Endothelial cell of umbilical vein (primary cell): Measurements from ENCODE around the gene TIAM1. TPM values are rescaled to one million over a fixed set of nuclear protein-coding genes. Genes with fewer than 3 reads are reported as not detected.

Experiments
- BruUV-seq: library from RNA; stranded (reverse); fragments of 400-500 nt; replicated peaks from 2 replicates; lab custom pipeline; 2021; lab: Mats Ljungman, UMichigan
- CTCF ChIA-PET: fragments of 300-600, 350-600 bp; sonication (Branson Sonifier 250); formaldehyde crosslinking; loops from one replicate; lab custom pipeline; 2021; ENCODE audit warnings: antibody characterized with exemption, inconsistent platforms; lab: Charles Lee
- POLR2A ChIA-PET: fragments of 300-600, 350-600 bp; sonication (Branson Sonifier 250); formaldehyde crosslinking; loops from one replicate; lab custom pipeline; 2021; ENCODE audit warnings: antibody characterized with exemption, inconsistent platforms; lab: Charles Lee
- DNase-seq: peaks from one replicate; pipeline ENCODE4 v3.0.0-alpha.2; 2011; ENCODE audit warnings: low read depth, low spot score
- FAIRE-seq: peaks from 2 replicates; lab custom pipeline; 2011; peaks lifted over from hg19 to GRCh38; lab: Jason Lieb, UNC
- H2AFZ ChIP-seq: 2 replicates; pipeline ENCODE4 v1.6.0; 2012; ENCODE audit warnings: low read depth, low read length, control low read depth, inconsistent platforms
- H3K27ac ChIP-seq: 2 replicates; pipeline ENCODE4 v1.5.1; 2011; ENCODE audit warnings: low read depth, mild to moderate bottlenecking, control low read depth, low read length, moderate library complexity; ENCODE audit not compliant: insufficient read depth
- H3K27me3 ChIP-seq, 2 experiments: 2 replicates each; pipeline versions ENCODE4 v1.6.0 to v1.6.1; 2011; ENCODE audit warnings: low read length in 2 of 2, mixed read lengths in 1 of 2; ENCODE audit not compliant: control insufficient read depth in 2 of 2, insufficient read depth in 2 of 2
- H3K36me3 ChIP-seq, 2 experiments: 2 replicates in 1 of 2; 3 replicates in 1 of 2; pipeline ENCODE4 v1.5.1; 2011; ENCODE audit warnings: low read length in 2 of 2, mild to moderate bottlenecking in 1 of 2, moderate library complexity in 1 of 2; ENCODE audit not compliant: control insufficient read depth in 2 of 2, insufficient read depth in 2 of 2; ENCODE audit errors: extremely low read depth in 1 of 2
- H3K4me1 ChIP-seq: 3 replicates; pipeline ENCODE4 v1.5.1; 2011; ENCODE audit warnings: mild to moderate bottlenecking, low read length; ENCODE audit not compliant: control insufficient read depth, insufficient read depth; ENCODE audit errors: extremely low read depth
- H3K4me2 ChIP-seq: 2 replicates; pipeline ENCODE4 v1.6.1; 2011; ENCODE audit warnings: low read length, control low read depth, mixed read lengths; ENCODE audit not compliant: insufficient read depth
- H3K4me3 ChIP-seq, 3 experiments: fragments of 200-600 bp in 1 of 3; sonication (generic), shearing (Covaris generic) in 1 of 3; replicated peaks in 1 of 3; 2 replicates each; pipeline ENCODE4 v1.5.1; 2011 to 2016; ENCODE audit warnings: control low read depth in 3 of 3, low read length in 3 of 3, mild to moderate bottlenecking in 2 of 3, inconsistent platforms in 1 of 3, low read depth in 1 of 3, moderate library complexity in 1 of 3; ENCODE audit not compliant: insufficient read depth in 1 of 3
- H3K79me2 ChIP-seq: 2 replicates; pipeline ENCODE4 v1.6.0; 2012; ENCODE audit warnings: low read length, inconsistent platforms; ENCODE audit not compliant: control insufficient read depth, insufficient read depth
- H3K9ac ChIP-seq: replicated peaks from 2 replicates; pipeline ENCODE3; 2011; ENCODE audit warnings: low read length, control low read depth; ENCODE audit not compliant: insufficient read depth; ENCODE audit errors: extremely low read depth
- H3K9me1 ChIP-seq: replicated peaks from 3 replicates; pipeline ENCODE4 v1.6.0; 2011; ENCODE audit warnings: mild to moderate bottlenecking, low read length; ENCODE audit not compliant: control insufficient read depth, insufficient read depth; ENCODE audit errors: extremely low read depth
- H3K9me3 ChIP-seq: replicated peaks from 2 replicates; pipeline ENCODE4 v1.5.1; 2012; ENCODE audit warnings: low read length, inconsistent platforms; ENCODE audit not compliant: control insufficient read depth, insufficient read depth
- H4K20me1 ChIP-seq: replicated peaks from 2 replicates; pipeline ENCODE3; 2011; ENCODE audit warnings: mild to moderate bottlenecking, low read length; ENCODE audit not compliant: control insufficient read depth, insufficient read depth; ENCODE audit errors: extremely low read depth
- CTCF ChIP-seq, 2 donors: IDR thresholded peaks; 1 replicate in 1 of 2; 2 replicates in 1 of 2; pipeline ENCODE4 v1.5.1; 2011; ENCODE audit warnings: low read length in 2 of 2, mild to moderate bottlenecking in 2 of 2, moderate library complexity in 2 of 2, control low read depth in 1 of 2, inconsistent platforms in 1 of 2, low read depth in 1 of 2; ENCODE audit not compliant: insufficient read depth in 1 of 2; ENCODE audit errors: extremely low read depth in 1 of 2
- EZH2 ChIP-seq: IDR thresholded peaks from 2 replicates; pipeline ENCODE4 v1.6.1; 2012; ENCODE audit warnings: borderline replicate concordance, low read depth, mild to moderate bottlenecking, moderate library complexity, low read length, inconsistent platforms; ENCODE audit not compliant: severe bottlenecking
- FOS ChIP-seq: IDR thresholded peaks from 2 replicates; pipeline ENCODE4 v1.6.1; 2011; ENCODE audit warnings: mild to moderate bottlenecking, low read length, moderate library complexity, borderline replicate concordance; ENCODE audit not compliant: insufficient read depth
- GATA2 ChIP-seq: IDR thresholded peaks from 2 replicates; pipeline ENCODE4 v1.7.0; 2011; ENCODE audit warnings: low read depth, mild to moderate bottlenecking, moderate library complexity, mixed read lengths, low read length; ENCODE audit not compliant: insufficient read length, insufficient read depth
- JUN ChIP-seq: IDR thresholded peaks from 2 replicates; pipeline ENCODE4 v1.6.1; 2011; ENCODE audit warnings: borderline replicate concordance, low read depth; ENCODE audit not compliant: insufficient read length, insufficient read depth
- MAX ChIP-seq: IDR thresholded peaks from 2 replicates; pipeline ENCODE4 v1.6.1; 2011; ENCODE audit not compliant: insufficient read depth, insufficient read length
- MYC ChIP-seq: IDR thresholded peaks from one replicate; pipeline ENCODE4 v1.6.1; 2011; ENCODE audit warnings: mild to moderate bottlenecking, low read depth, low read length
- POLR2A ChIP-seq: IDR thresholded peaks from 2 replicates; pipeline ENCODE4 v1.6.1; 2012; ENCODE audit warnings: low read depth, mild to moderate bottlenecking, control low read depth, low read length
- POLR2AphosphoS5 ChIP-seq: IDR thresholded peaks from 2 replicates; pipeline ENCODE4 v1.6.1; 2012; ENCODE audit warnings: low read depth, mild to moderate bottlenecking, control low read depth, low read length, moderate library complexity; ENCODE audit not compliant: insufficient read depth
- dilution Hi-C: fragments of 300-500 bp; cut with MboI; formaldehyde crosslinking; loops from one replicate; pipeline ENCODE4 v1.15.0; 2019; ENCODE audit warnings: low sequenced_read_pairs; ENCODE audit not compliant: extremely low pct_ligation_motif_present
- intact Hi-C: fragments of 100-400 bp; cut with micrococcal nuclease; formaldehyde crosslinking; loops from one replicate; pipeline ENCODE4 v1.10.0; 2022
- polyA plus RNA-seq, 4 experiments: library from polyadenylated mRNA; depleted of rRNA in 3 of 4; stranded (reverse) in 3 of 4; unstranded in 1 of 4; fragments of >200 nt; gene quantifications; 2 replicates each; pipeline versions ENCODE4 v1.2.1 to v1.2.3, GENCODE V29; 2011 to 2012; ENCODE audit warnings: missing spikeins in 1 of 4
- total RNA-seq: library from RNA; stranded (reverse); gene quantifications from 2 replicates; pipeline ENCODE4 v1.2.3, GENCODE V29; 2021

The TIAM1 gene
- total and polyA plus RNA-seq, 2 donors (not counting 3 experiments of a cell fraction or from before 2014, with no cell fraction given), result 0.21 to 0.86 TPM

- H3K27ac ChIP-seq, result no peak overlapping the region
- H3K27me3 ChIP-seq, result no peaks in the 10 kb centered on the region
- dilution Hi-C loops (no loop called here), intact Hi-C loops (no loop called here)
- H3K4me2 ChIP-seq, result no peak overlapping the region
- FAIRE-seq (no peak), DNase-seq (no peak)
- TF ChIP-seq JUN (no peak), CTCF (IDR thresholded peaks at IDR 0.05; ENCODE audit: extremely low read depth in 1 of 2, insufficient read depth in 1 of 2, low read depth in 1 of 2, low read length in 2 of 2) (no peak), POLR2A (no peak), MAX (no peak), FOS (no peak), EZH2 (no peak), MYC (no peak), POLR2AphosphoS5 (no peak), GATA2 (no peak)
- H4K20me1 ChIP-seq, result no peaks in the 10 kb centered on the region
- CTCF ChIA-PET, result no interaction called here
- H3K4me3 ChIP-seq, result no peak overlapping the region
- H2AFZ ChIP-seq, result no peak overlapping the region
- no peaks in the 10 kb centered on the region for H3K9me3 ChIP-seq
- H3K79me2 ChIP-seq, result no peaks in the 10 kb centered on the region
- no peaks in the 10 kb centered on the region for H3K9me1 ChIP-seq
- POLR2A ChIA-PET, result no interaction called here
- H3K9ac ChIP-seq, result no peak overlapping the region
- no TSS peak for BruUV-seq
- H3K4me1 ChIP-seq, result no peaks in the 10 kb centered on the region
- no peaks in the 10 kb centered on the region for H3K36me3 ChIP-seq
Observed at GRCh38 chr21:31372471-31372765, 28.4 kb upstream of the TIAM1 start.
